EH (cell line): ENCODE measurements around the gene C1orf35.

ENCODE experiments used
- DNase-seq: peaks from one replicate; pipeline ENCODE4 v3.0.0-alpha.2; 2015; ENCODE audit warnings: low read depth

Gene C1orf35

DNA sequence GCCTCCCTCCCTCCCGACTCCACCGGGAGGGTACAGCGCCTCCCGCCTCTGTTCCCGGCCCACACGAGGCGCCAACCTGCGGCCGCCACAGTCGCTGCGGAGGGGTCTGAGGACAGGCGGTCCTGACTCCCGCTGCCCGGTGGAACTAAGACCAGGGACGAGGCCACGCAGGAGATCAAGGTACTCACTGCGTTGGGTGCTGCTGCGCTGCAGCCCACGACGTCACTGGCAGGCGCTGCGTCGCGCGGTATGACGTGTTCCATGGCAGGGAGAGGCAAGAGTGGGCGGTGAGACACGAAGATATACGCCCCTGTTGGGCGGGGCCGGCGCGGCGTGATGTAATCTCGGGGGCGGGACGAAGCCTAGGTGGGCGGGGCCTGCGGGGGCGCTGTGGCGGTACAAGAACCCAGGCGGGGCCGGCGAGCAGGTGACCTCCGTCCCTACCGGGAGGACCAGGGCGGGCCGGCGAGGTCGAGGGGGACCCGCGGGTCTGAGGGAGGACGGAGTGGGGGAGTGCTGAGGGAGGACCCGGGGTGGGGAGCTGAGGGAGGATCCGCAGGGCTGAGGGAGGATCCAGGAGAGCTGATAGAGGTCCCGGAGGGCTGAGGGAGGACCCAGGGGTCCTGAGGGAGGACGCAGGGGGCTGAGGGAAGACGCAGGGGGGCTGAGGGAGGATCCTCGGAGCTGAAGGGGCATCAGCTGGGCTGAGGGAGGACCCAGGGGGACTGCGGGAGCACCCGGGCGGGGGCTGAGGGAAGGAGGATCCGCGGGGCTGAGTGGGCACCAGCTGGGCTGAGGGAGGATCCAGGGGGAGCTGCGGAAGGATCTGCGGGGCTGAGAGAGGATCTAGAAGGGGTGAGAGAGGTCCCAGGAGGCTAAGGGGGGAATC, 6.2 kb upstream of the C1orf35 start, which contains the start of gene MRPL55:
TSS of gene MRPL55 (minus strand) at position 227 of the 889 bp plus-strand sequence. CDS start 1,039 bp downstream, outside the sequence.
- DNase-seq = peak; percentile 95

DNA sequence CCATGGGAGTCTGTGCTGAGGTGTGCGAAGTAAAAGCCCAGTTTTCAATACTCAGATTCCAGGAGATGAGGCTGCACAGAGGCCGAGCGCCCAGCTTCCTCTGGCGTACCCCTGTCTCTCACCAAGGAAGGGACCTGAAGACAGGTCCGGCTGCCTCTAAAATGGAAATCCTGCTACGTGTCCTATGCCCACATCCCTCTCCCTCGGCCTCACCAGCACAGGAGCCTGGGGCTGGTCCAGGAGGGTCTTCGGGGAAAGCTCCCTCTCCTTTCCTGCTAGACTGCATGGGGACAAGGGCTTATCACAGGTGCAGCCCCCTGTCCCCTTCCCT, 5.6 kb upstream of the C1orf35 start:
- DNase-seq = no peak

GRCh38 chr1:228108055-228108690, 5.0 kb upstream of the C1orf35 start:
- no peak for DNase-seq

DNA sequence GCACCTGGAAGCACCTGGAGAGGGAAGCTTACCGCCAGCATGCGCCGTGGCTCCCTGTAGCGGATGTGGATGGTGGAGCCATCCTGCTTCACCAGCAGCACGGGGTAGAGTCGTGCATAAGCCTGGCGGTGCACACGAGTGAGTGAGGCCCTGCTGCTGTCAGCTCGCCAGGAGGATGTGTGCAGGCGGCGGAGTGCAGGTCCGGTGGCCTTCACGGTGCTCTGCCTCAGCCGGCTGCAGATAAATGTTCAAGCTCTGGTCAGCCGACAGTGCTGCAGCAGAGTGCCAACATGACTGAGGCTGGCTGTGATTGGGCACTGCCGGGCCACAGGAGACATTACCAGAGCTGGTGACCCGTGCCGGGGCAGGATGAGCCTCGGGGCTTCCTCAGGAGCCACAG, 4.5 kb upstream of the C1orf35 start:
- DNase-seq = no peak

GRCh38 chr1:228106800-228107054, 3.6 kb upstream of the C1orf35 start:
- no peak for DNase-seq

DNA sequence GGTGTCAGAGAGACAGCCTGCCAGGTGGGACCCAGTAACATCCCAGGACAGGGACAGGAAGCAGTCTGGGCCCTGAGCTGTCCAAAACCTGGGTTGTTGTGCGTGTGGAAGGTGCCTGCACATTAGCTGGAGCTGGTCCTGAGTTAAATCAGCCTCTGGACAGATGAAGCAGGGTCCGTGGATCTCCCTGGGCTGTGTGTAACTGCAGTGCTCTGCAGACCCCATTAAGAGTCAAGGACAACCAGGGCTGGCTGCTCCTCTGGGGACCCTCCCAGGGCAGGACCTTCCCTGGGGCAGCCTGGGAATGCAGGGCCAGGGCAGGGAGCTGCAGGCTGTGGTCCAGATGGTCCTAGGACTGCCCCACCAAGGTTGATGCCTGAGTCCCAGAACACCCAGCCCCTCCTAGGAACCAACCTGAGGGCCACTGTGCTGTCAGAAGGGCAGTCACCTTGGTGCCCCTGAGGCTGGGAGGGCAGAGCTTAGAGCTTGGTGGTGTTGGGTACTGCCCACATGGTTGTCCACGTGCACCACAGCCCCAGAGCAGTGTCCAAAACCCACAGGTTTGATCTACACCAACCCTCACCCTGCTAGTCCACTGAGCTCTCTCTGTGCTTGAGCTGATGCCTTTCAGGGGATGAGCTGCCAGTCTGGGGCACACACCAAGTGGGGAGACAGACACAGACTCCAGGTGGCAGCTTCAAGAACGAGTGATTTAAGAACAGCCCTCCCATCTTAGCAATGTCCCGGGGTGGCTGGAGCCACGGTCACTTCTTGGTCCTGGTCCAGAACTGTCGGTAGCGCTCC, 3.1 kb upstream of the C1orf35 start:
- no peak for DNase-seq

DNA sequence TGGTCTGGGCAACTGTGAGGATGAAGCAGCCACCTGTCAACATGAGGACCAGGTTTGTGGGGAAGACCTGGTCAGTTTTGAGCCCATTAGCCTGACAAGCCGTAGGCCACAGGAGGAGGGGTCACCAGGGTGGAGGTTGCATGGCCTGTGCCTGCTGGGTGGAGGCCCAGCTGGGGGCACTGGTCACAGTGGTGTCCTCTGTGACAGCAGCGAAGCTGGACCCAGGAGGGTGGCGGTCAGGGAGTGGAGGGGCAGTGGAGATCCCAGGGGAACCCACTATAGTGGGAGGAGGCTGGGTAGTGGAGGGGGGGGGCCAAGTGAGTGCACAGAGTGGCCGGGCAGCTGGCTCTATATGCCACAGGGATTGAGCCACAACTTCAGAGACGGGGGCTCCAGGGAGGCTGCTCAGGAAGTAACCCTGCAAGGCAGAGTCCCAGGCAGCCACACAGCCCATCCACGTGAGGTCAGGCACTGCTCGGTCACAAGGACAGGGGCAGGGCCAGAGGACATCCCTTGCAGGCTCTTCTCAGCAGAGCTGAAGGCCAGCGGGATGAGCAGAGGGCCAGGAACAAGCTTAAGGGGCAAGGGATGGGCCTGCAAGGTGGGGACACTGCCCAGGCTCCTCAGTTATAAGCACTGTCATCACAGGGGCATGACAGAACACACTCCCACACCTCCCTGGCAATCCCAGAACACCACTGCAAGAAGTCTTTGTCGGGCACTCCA, 2.3 kb upstream of the C1orf35 start:
- no peak for DNase-seq

DNA sequence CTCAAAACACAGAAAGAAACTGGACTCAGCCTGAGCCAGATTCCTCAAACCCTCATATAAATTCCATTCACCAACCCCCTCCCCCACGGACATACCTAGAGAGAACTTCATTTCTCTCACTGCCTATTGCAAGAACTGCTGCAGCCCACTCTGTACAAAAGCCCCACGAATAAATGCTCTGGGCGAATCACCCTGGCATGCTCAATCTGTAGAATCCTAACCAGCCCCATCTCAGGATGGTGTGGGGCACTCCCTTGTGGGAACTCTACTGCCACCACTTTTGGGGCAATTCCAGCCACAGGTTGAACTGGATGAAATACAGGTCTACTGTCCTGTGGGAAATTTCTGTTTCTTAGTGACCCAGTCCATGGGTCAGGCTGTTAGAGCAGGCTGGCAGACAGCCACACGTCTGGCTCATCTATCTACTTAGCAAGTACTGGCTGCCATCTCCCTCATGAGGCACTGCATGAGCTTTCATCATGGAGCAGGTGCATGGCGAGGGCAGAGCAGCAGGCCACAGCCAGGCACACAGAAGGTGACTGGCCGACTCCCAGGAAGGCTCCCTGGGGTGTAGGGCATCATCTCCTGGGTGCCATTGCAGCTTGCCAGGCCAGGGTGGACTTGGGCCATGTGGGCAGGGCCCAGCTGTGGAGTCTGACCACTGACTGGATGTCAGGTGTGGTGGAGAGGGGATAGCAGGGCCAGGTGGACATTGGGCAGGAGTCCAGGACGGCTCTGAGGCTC, 1.6 kb upstream of the C1orf35 start:
- peak; percentile 49 for DNase-seq

DNA sequence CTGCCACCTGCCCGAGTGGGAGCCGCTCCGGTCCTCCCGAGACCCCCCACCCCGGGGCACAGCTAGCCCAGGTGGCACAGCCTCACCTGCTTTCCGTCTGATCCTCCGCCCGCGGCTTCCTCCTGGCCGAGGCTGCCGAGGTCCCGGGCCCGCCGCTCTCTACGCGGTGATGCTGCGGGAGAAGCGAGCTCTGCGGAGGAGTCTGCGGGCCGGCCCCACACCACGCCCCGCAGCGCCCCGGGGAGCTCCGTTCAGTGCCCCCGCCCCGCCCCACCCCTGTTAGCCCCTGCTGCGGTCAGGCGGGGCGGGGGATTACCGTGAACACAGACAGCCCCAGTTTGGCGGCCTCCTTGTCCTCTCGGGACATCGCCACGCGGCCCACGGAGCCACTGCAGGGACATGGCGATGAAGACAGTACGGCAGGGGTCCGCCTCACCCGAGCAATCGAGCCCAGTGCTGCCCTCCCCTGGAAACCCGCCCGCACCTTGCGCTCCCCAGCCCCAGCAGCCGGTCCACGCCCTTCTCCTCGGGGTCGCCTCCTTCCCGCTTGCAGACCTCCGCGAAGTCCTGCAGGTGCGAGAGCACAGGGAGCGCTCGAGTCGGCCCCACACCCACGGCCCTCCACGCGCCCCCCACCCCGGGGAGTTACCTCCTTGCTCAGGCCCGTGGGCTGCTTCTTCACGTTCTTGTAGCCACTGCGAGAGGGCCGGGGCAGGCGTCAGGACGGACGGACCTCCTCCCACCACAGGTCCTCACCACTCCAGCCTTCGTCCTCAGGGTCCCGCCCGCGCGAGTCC, 933 bp downstream of the C1orf35 start:
- peak; percentile 40 for DNase-seq

DNA sequence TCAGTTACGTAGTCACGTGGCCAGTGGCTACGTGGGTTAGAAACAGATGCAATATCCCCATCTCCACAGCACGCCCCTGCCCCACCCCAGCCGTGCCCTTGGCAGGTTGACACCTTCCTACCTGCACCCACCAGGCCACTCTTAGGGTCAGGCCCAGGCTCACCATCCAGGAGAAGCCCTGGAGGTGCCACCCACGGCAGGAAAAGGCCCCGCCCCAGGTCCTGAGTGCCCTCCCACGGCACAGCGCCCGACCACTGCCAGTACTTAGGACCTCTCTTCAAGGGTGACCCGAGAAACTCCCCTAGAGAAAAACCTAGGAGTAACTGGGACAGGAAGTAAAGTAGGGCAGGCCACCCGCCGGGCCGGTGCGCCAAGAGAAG, 1.5 kb downstream of the C1orf35 start:
- DNase-seq = no peak

GRCh38 chr1:228100822-228101613, 2.1 kb downstream of the C1orf35 start:
- DNase-seq = no peak

- no peak for DNase-seq
Observed at GRCh38 chr1:228099331-228099732, 3.8 kb downstream of the C1orf35 start.

DNA sequence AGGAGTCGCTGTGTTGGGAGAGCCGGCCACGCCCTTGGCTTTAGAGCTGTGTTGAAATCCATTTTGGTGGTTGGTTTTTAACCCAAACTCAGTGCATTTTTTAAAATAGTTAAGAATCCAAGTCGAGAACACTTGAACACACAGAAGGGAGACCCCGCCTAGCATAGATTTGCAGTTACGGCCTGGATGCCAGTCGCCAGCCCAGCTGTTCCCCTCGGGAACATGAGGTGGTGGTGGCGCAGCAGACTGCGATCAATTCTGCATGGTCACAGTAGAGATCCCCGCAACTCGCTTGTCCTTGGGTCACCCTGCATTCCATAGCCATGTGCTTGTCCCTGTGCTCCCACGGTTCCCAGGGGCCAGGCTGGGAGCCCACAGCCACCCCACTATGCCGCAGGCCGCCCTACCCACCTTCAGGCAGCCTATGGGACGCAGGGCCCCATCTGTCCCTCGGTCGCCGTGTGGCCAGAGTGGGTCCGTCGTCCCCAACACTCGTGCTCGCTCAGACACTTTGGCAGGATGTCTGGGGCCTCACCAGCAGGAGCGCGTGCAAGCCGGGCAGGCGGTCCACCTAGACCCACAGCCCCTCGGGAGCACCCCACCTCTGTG, 4.7 kb downstream of the C1orf35 start:
- DNase-seq = no peak

GRCh38 chr1:228097333-228098081, 5.6 kb downstream of the C1orf35 start:
- no peak for DNase-seq

GRCh38 chr1:228096416-228097332, 6.5 kb downstream of the C1orf35 start:
- DNase-seq = no peak

DNA sequence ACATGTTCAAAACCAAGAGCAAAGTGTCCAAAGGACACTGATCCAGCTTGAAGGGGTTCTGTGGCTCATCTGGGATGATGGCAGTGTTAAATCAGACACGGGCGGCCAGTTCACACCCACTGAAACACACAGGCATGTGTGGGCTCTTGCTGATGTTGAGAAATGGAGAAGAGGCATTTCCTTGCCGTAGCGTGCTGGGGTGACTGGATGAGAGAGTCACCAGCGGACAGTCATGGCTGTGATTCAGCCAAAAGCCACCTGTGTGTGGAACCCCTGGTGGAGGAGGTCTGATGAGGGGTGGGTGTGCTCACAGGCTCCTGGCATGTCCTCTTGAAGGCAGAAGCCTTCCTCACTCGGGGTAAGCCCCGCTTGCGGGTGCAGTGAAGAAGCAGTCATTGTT, 7.2 kb downstream of the C1orf35 start:
- DNase-seq = no peak

DNA sequence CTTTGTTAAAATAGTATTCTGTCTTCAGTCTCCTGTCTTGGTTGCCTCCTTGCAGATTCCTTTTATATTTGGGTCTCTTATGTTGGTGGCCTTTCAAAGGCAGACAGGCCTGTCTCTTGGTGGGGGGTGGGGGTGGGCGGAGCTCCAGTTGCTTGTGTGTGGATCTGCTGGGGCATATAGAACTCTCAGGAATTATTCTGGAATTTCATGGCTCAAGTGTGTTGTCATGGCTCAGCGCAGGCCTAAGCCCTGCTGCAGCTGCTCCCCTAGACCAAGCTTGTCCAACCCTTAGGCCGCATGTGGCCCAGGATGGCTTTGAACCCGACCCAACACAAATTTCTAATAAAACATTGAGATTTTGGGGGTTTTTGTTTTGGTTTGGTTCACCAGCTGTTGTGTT, 8.0 kb downstream of the C1orf35 start:
- DNase-seq = no peak
